HPDE6-E6E7 (cell line): ENCODE data around the gene TPCN2.
"Not testable (repeated sequence)": the region's sequence is repeated elsewhere in the genome, so short reads cannot be mapped to it uniquely, and the experiment has no call there.

Experiments
- DNase-seq: peaks from one replicate; pipeline ENCODE4 v3.0.0; 2011; ENCODE audit warnings: missing footprints; ENCODE audit errors: extremely low spot score

Gene TPCN2

DNA sequence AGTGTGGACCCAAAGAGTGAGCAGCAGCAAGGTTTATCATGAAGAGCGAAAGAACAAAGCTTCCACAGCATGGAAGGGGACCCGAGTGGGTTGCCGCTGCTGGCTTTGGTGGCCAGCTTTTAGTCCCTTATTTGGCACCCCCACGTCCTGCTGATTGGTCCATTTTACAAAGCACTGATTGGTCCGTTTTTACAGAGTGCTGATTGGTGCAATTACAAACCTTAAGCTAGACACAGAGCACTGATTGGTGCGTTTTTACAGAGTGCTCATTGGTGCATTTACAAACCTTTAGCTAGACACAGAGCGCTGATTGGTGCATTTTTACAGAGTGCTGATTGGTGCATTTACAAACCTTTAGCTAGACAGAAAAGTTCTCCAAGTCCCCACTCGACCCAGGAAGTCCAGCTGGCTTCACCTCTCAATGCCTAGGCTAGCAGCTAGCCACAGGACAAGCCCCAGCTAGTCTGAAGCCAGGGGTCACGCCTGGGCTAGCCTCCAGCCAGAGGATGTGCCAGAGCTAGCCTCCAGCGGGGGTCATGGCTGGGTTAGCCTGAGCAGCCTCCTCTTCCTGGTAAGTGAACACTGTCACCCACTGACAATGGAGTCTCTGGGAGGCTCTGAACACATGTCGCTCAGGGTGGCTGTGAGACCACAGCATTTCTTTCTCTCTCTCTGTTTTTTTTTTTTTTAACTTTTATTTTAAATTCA, 100.8 kb downstream of the TPCN2 start:
- DNase-seq: not testable (repeated sequence)

DNA sequence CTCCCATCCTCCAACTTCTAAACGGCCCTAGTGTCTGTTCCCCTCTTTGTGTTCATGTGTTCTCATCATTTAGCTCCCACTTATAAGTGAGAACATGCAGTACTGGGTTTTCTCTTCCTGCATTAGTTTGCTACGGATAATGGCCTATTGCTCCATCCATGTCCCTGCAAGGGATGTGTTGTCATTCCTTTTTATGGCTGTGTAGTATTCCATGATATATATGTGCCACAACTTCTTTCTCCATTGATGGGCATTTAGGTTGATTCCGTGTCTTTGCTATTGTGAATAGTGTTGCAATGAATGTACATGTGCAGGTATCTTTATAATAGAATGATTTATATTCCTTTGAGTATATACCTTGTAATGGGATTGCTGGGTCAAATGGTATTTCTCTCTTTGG, 101.4 kb downstream of the TPCN2 start:
- no peak for DNase-seq

DNA sequence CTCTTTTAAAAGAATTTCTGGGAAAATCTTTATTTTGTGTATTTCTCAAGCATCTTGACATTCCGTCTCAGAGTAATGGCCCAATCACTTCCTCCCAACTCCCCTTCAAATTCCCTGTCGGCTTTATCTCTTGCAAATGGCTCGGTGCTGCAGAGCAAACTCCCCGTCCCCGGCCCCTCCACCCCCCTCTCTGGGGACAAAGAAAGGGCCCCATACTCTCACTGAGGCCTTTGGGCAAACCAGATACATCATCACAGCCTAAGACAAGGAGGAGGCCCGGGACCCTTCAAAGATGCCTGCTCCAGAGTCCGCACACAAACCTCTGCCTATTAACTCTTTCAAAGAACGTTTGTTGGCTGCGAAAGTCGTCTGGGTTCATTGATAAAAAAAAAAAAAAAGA, 103.1 kb downstream of the TPCN2 start:
- no peak for DNase-seq

DNA sequence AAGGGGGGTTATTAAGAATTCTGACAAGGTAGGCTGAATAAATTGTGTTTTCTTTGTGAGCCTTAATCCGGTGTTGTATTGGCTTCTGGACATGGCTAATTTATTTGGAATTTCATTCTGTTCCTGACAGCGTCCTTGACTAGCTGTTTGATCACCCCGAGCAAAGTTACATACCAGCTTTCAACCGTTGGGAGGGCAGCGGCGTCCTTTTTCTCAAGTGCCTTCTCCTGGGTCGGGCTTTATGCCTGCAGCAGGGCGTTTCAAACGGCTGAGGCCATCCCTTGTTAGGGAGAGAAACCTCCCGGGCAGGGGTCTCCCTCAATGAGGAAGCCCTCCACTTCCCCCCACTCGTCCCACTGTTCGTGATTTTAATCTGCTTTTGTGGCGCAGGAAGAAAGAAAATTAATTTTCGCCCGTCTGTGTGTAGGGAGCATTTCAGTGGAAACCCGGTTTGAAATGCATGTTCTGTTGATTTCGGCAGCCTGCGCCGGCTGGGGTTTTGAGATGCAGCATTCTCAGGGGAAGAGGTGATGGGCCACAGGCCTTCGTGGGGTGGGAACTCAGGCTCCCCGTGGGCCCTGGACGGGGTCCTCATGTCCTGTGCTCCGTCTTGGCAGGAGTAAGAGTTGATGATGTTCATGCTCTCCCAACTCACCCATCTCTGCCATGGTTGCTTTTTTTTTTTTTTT, 104.1 kb downstream of the TPCN2 start:
- no peak for DNase-seq

DNA sequence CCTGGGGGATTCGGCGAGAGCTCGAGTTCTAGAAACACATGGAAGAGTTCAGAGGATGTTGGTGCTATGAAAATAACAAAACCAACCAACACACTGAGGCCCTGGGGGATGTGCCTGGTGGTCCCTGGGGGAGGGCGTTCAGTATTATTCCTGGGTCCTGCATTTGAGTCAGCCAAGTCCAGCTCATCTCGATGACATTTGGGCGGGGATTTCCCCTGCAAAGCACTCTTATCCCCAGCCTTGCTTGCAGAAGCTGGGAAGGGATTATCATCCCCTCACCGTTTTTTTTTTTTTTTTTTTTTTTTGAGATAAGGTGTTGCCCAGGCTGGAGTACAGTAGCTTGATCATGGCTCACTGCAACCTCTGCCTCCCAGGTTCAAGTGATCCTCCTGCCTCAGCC, 104.9 kb downstream of the TPCN2 start:
- DNase-seq: no peak

DNA sequence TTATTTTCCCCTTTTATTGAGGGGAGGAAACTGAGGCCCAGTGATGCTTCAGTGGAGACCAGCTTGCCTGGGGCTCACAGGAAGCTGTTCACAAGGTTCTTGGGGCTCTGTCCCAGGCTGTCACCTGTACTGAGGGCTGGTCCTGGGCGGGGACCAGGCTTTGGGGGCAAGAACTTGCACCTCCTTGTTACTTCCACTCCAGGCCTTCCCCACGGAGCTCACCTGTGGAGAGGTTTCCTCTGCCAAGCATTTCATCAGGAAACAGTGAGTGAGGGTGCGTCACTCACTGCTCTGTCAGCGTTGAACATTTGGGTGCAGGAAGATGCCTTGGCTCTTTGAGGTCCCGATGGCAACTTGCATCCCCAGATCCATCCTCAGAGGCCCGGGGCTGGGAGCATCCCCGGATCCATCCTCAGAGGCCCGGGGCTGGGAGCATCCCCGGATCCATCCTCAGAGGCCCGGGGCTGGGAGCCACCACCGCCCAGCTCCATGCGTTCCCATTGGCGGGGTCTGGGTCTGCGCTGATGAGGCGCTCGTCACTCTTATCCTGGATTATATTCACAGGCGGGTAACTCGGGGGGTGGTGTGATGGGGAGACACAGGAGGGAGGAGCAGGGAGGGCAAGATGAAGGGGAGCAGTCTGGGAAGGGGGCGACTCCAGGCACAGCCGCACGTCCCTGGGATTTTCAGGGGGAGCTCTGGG, 105.6 kb downstream of the TPCN2 start:
- DNase-seq: no peak

DNA sequence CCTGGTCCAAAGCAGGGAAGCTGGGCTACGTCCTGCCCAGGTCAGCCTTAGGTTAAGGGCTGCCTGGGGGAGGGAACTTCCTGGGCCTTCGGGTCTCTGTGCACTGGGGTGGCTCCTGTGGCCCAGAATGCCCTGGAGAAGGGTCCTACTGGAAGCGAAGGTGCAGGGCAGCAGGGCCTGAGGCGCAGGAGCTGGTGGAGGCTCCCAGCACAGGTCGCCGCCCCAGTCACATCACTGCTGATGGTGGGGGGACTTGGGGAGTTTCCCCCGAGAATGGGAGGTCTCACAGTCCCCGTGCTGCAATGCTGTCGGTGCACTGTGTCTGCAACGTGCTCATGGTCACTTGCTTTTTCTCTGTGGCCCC, 106.2 kb downstream of the TPCN2 start:
- no peak for DNase-seq

DNA sequence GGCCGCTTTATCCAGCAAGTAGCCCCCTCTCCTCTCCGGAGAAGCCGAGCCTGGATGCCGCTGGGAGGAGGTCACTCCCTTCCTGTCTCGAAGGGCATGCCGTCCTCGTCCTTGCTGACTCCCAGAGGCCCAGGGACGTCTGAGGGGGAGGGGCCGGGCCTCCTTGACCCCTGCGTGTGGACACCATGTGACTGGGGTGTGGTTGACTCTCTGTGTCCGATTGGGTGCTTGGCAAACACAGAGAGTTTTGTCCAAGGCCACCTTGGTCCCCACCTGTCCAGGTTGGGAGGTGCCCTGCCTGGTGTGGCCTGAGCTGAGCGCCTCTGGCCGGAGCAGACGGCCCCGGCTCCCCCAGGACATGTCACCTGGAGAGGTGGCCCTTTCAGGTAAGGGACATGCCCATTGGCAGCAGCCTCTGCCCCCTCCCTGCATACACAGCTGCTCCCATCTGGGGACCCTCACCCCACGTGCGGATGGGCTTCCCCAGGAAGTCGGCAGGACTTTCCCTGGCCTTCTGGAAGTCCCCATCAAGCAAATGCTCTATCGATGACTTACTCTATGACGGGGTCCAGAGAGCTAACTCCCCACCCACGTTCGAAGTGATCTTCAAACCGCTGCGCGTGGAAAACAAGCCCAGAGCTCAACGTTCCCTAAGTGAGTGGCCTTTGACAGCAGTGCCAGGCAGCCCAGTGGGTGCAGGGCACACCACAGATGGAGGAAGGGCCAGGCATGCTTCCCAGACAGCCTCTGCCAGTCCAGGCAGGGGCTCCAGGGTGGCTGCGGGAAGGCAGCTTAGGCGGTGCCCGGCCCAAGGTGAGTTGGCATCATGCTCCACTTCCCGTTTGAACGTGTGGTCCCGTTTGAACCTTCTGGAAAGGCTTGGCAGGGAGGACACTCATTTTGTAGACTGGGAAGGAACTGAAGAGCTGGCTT, 106.8 kb downstream of the TPCN2 start, which contains the start of gene SMIM38:
TSS of gene SMIM38 (plus strand) at position 634 of the 933 bp plus-strand sequence. CDS start 1,912 bp downstream, outside the sequence.
- no peak for DNase-seq

DNA sequence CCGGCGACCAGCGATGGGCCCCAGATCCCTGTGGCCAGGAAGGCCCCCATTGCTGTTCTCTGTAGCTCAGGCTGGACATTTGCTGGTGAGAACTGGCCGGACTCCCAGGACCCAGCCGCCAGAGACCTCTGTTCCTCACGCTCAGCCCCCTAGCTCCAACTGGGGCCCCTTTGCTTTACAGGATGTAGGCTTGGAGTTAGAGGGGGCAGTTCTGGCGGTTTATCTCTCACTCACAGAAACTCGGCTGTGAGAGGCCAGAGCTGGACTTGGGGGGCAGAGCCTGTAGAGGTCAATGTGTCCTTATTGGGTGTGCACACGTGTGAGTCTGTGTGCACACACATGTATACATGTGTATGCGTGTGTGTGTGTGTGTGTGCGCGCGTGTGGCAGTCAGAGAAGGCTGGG, 107.5 kb downstream of the TPCN2 start:
- DNase-seq: no peak

DNA sequence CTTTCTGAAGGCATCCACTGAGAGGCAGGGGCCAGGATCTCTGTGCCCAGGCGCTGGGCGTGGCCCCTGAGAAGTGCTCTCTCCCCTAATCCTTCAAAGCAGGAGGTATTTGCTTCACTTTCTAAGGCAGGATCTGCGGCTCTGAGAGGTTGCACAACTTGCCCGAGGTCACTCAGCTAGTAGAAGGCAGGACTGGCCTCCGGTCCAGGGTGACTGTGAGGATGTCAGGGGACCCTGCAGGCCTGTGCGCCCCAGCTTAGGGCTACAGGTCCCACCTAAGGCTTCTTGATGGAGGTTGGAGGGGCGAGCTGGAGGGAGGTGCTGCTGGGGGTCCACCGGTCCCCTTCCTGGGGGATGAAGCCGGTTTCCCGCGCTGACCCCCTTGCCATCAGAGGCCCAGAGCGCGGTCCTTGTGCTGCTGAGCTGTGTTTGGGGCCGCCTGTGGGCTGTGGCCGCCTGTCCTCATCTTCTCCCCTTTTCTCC, 108.0 kb downstream of the TPCN2 start:
- DNase-seq: no peak

DNA sequence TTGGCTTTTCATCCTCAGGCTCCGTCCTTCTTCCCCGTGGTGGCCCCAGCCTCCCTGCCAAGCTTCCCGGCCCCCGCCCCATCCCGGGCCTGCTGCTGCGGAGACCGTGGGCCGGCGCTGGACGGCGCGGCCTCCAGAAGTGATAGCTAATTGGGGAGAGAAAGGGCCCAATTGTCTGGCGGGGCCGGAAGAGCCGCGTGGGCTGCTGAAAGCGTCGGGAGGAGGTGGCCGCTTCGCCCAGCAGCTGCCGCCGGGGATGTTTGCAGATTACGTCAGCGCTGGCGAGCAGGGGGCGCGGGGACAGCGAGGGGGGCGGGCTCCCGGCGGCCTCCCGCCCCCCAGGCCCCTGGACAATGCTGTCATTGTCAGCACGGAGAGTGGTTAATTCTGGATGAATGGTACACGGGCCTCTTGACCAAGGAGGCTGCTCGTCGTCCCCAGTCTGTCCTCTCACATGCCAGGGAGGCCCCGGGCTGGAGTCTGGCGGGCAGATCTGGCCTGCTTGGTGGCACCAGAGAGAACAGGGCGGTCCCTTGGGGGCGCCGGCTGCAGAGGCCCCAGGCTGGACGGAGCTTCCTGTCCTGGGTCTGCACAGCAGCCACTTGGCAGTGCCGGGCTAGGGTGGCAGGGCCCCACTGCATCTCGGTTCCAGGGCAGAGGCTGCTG, 108.6 kb downstream of the TPCN2 start:
- DNase-seq: no peak

DNA sequence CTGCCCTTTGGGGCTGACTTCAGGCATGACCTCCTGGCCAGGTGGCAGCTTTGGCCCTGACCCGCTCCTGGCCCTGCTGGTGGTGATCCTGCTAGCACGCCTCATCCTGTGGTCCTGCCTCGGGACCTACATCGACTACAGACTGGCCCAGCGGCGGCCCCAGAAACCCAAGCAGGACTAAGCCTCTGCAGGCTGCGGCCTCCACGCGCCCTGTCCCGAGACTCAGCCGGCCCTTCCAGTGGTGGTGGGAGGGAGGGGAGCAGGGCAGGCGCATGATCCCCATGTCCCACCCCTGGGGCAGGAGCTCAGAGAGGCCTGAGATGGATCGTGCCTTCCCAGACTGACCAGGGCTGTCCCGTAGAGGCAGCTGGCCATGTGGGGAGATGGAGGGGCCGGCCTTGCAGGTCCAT, 109.1 kb downstream of the TPCN2 start:
- no peak for DNase-seq

DNA sequence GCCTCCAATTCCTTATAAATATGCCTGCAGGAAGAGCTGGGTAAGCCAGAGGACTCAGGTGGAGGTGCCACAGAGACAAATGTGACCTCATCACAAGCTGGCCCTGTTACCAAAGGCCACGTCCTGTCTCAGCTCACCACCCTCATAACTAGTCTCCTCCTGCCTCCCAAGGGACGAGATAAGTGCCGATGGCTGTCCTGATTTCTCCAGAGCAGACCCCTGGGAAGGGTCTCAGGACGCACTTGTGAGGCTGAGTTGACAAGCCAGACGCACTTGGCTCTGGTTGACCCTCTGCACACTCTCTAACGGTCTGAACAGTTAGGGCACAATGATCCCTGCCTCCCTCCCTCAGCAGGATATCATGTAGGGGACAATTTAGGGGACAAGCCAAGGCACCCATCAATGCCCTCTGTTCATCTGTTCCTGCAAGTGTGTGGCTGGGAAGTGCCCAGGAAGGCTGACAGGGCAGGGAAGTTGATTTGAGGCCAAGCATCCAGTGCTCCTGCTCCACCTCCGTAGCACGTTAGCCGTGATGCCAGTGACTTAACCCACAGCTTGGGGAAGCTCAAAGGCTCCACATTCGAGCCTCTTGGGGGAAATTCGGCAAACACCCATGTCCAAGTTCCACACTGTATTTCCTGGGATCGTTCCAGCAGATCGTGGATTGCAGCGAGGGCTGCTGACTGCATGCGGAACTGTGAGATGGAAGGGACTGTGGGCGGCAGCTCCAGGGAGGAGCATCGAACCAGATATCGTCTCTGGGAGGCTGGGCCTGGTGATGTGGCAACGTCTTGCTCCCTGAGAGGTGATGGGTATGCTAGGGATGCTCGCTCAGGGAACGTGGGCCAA, 109.8 kb downstream of the TPCN2 start:
- no peak for DNase-seq

DNA sequence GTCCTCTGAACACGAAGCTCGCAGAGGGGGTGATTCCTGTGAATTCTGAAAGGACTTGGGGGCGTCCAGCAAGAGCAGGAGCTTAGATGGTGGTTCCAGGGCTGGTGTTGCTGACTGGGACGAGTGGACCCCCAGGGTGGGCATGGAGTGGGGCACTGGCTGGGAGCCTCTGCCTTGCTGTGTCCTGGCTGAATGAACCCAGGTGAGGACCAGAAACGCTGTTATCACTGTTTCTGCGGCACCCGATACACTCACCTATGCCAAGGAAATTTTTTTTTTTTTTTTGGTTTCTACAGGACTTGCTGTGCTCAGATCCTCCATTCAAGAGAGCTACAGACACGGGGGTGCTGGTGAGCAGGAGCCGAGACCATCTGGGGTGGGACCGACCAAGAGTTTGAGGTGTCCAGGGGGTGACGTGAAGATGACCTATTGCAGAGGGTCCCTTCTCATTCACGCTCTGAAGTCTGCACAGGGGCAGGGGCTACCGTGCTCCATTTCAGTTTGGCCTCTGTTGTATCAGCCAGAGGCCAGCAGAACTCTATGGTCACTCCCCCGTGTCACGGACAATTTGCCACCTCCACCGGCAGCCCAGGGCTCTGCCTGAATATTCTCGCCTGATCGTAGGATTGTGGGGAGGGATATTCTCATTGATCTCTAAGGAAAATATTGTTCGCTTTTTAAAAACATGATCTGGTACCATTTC, 110.6 kb downstream of the TPCN2 start:
- no peak for DNase-seq

DNA sequence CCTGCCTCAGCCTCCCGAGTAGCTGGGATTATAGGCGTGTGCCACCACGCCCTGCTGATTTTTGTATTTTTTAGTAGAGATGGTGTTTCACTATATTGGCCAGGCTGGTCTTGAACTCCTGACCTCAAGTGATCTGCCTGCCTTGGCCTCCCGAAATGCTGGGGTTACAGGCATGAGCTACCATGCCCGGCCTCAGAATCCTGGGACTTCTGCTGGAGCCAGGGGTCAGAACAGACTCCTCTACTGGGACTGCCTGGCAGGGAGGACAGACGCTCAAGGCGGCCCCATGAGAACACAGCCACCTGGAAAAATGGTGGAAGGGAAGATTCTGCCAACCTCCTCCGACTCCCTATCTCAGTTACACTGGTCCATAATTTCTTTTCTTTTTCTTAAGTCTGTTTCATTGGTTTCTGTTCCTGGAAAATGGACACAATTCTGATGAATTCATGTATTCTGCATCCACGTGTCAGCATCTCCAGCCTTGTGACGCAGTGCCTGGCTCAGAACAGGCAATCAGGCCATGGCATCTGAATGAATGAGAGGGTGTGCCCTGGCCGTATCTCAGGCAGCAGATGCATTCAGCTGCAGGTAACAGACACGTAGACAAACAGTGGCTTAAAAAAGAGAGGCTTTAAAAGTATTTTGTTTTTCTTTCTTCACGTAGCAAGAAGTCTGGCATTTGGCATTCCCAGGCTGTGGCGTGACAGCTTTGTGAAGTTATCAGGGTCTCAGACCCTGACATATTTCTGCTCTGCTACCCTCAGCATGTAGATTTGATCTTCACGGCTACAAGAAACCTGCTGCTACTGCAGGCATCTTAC, 111.8 kb downstream of the TPCN2 start:
- DNase-seq: no peak

DNA sequence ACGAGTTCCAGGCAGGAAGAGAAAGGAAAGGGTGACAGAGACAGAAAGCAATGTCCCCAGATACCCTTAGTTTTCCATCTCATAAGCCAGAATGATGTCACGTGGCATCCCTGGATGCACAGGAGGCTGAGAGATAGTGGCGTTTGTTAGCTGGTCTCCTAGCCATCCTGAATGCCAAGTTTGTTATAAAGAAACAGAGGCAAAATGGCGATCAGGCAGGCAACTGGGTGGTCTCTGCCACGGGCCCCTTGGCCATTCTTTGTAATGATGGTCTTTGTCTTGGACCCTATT, 112.3 kb downstream of the TPCN2 start:
- no peak for DNase-seq

DNA sequence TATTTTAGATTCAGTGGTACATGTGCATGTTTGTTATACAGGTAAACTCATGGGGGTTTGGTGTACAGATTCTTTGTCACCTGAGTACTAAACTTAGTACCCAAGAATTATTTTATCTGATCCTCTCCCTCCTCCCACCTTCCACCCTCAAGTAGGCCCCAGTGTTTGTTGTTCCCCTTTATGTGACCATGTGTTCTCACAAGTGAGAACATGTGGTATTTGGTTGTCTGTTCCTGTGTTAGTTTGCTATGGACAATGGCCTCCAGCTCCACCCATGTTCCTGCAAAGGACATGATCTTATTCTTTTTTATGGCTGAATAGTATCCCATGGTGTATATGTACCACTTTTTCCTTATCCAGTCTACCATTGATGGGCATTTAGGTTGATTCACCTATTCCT, 113.8 kb downstream of the TPCN2 start:
- no peak for DNase-seq

DNA sequence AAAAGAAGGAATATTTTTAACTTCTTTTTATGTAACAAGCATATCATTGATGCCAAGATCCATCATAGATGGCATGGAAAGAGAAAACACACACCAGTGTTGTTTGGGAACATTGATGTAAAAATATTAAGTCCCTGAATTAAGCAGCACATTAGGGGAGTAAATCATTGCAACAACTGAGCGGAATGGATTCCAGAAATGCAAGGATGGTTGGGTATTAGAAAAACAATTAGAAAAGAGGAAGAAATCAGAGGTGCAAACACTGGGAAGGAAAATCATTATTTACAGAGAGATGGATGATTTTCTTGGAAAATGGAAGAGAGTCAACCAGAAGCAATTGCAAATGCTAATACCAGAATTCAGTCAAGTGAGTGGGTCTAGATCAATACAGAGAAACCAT, 115.1 kb downstream of the TPCN2 start:
- DNase-seq: no peak

DNA sequence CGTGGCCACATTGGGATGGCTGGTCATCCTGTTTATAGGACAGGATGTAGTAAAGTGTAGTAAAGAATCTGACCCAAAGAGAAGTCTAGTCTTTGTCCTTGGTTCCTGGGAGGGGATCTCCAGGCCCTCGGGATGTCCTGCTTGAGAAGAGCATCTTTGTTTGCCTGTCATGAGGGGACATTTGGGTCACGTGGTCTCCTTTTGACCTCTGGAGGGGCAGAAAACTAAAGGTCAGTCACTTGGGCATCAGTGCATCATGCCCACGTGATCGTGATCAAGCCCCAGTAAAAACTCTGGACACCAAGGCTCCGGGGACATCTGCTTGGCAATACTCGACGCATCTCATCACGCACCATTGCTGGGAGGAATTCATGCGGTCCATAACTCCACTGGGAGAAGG, 116.1 kb downstream of the TPCN2 start:
- DNase-seq: no peak
